COLO668 (cell line): Measurements from ENCODE around the gene DDA1.
A peak's percentile ranks its signal among the peaks of the same experiment; 100 is the strongest.

Experiments
- DNase-seq: peaks from one replicate; lab custom pipeline; 2025; ENCODE audit not compliant: unreplicated experiment; lab: John Stamatoyannopoulos, UW

The DDA1 gene

GRCh38 chr19:17311455-17312188, 2.3 kb downstream of the DDA1 start:
- DNase-seq: no peak

GRCh38 chr19:17312189-17313113, 3.1 kb downstream of the DDA1 start:
- no peak for DNase-seq

- no peak for DNase-seq
Observed at GRCh38 chr19:17314007-17314593, 4.7 kb downstream of the DDA1 start.

- no peak for DNase-seq
Observed at GRCh38 chr19:17318966-17319365, 9.6 kb downstream of the DDA1 start.

GRCh38 chr19:17319473-17320238, 10.3 kb downstream of the DDA1 start:
- DNase-seq: no peak

- no peak for DNase-seq
Observed at GRCh38 chr19:17320435-17320834, 11.1 kb downstream of the DDA1 start.

GRCh38 chr19:17321655-17322489, 12.5 kb downstream of the DDA1 start:
- no peak for DNase-seq

GRCh38 chr19:17322854-17323253, 13.5 kb downstream of the DDA1 start:
- DNase-seq: no peak

GRCh38 chr19:17323300-17323963, 14.1 kb downstream of the DDA1 start:
- DNase-seq: no peak

GRCh38 chr19:17323964-17324332, 14.6 kb downstream of the DDA1 start:
- DNase-seq: no peak

GRCh38 chr19:17324357-17325114, 15.2 kb downstream of the DDA1 start:
- DNase-seq: no peak

- DNase-seq: no peak
Observed at GRCh38 chr19:17325133-17325532, 15.8 kb downstream of the DDA1 start.

GRCh38 chr19:17325881-17326594, 16.7 kb downstream of the DDA1 start:
- no peak for DNase-seq

GRCh38 chr19:17326595-17326966, 17.2 kb downstream of the DDA1 start:
- no peak for DNase-seq

- no peak for DNase-seq
Observed at GRCh38 chr19:17327068-17327653, 17.8 kb downstream of the DDA1 start.

GRCh38 chr19:17327654-17328516, 18.5 kb downstream of the DDA1 start:
- DNase-seq: peak; percentile 15
